ENCODE measurements around the gene CTNND2. TPM values are rescaled to one million over a fixed set of nuclear protein-coding genes. Genes with fewer than 3 reads are reported as not detected.

Gene CTNND2
- total RNA-seq, 1 experiment from 2014 or later = not detected

DNA sequence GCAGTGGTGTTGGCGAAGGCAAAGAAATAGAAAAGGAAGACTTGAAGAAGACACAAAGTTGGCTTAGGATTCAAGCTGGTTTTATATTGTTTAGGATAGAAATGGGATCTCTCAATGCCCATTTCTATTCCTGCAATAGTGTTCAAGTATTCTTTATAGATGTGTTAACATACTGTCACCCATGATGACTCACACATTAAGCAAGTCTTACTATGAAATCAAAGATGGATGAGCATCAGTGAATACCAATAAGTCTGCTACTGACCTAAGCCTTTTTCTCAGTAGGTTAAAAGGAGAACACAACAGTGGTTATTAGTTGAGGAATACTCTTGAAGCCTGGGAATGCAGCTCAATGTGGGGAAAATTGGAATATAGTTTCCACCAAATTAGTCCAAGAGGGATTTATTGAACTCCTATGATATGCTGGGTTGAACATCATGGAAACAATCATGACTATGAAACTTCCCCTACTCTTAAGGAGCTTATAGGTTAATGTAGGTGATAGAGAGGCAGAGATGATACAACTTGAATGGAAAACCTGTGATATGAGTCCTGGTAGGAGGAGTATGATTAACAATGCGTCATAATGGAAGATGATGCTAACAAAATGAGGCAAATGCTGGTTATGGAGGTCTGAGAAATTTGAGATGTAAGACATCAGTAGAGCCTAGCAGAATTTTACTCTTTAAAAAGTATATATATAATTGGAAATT lies 726.1 kb downstream of the CTNND2 start:
- no peak for DNase-seq (ENCODE audit: low read depth in 1 of 2, low spot score in 2 of 2)
- H3K27ac ChIP-seq = no peak overlapping the region
- no peaks in the 10 kb centered on the region for H3K9me3 ChIP-seq (replicated peaks)
- H3K36me3 ChIP-seq = no peaks in the 10 kb centered on the region
- H3K4me1 ChIP-seq (replicated peaks) = no peaks in the 10 kb centered on the region
- H3K27me3 ChIP-seq (replicated peaks) = peaks cover 20% of the 10 kb centered on the region
- no peak overlapping the region for H3K4me3 ChIP-seq

DNA sequence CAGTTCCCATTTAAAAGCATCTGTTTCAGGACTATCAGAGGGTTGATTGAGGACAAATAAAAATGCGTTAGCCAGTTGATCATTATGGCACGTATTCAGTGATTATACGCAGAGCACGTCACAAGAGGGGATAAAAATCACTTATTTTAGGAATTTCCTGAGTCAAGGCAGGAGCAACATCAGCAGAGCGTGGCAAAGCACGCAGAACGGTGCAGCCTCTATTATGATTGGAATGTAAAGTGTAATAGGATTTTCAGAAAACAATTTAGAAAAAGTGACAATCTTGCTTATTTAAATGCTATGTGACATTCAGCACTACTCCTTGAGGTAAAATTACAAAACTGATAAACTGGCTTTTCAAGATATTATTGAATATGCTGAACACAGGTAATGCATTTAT lies 729.7 kb downstream of the CTNND2 start:
- Histone ChIP-seq H3K4me3 (no peak overlapping the region), H3K27me3 (replicated peaks) (peaks cover 20% of the 10 kb centered on the region), H3K9me3 (replicated peaks) (no peaks in the 10 kb centered on the region), H3K36me3 (no peaks in the 10 kb centered on the region), H3K4me1 (replicated peaks) (no peaks in the 10 kb centered on the region), H3K27ac (no peak overlapping the region)
- no peak for DNase-seq (ENCODE audit: low read depth in 1 of 2, low spot score in 2 of 2)

DNA sequence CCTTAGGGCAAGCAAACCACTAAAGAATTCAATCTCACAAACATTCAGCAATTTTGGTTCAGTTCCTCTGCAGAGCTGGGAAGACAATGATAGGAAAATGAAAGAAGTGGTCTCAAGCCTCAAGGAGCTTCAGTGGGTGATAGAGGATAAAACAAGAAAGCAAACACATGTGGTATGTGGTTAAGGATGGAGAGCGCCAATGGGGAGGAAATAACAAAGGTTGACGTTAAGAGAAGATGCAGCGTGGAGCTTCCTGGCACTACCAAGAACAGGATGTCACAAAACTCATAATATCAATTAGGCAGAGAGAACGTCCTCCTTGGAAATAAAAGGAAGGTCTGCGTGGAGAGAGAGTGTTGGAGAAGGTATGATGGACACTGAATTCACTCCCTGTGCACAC lies 731.8 kb downstream of the CTNND2 start:
- DNase-seq (ENCODE audit: low read depth in 1 of 2, low spot score in 2 of 2) = no peak
- H3K27ac ChIP-seq = no peak overlapping the region
- H3K4me3 ChIP-seq = no peak overlapping the region
- H3K9me3 ChIP-seq (replicated peaks) = no peaks in the 10 kb centered on the region
- peaks cover 24% of the 10 kb centered on the region for H3K27me3 ChIP-seq (replicated peaks)
- H3K4me1 ChIP-seq (replicated peaks) = no peaks in the 10 kb centered on the region
- H3K36me3 ChIP-seq = no peaks in the 10 kb centered on the region

DNA sequence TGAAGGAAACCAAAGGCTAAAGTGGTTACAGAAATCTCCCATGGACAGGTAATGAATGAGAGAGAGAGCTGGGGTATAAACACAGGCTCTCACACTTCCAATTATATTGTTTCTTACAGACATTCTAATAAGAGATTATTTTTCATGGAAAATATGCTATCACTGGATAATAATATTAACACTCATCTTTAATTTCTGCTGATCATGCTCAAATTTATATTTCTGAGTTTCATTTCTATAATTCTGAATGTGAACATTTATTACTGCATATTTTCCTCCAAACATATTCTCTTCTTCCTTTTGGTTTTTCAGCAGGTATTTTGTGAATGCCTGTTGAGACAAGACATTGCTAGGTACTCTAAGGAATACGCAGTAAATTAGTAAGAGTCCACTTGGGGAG lies 733.0 kb downstream of the CTNND2 start:
- Histone ChIP-seq H3K9me3 (replicated peaks) (no peaks in the 10 kb centered on the region), H3K36me3 (no peaks in the 10 kb centered on the region), H3K27me3 (replicated peaks) (peaks cover 16% of the 10 kb centered on the region), H3K27ac (no peak overlapping the region), H3K4me1 (replicated peaks) (no peaks in the 10 kb centered on the region), H3K4me3 (no peak overlapping the region)
- DNase-seq (ENCODE audit: low read depth in 1 of 2, low spot score in 2 of 2) = no peak

DNA sequence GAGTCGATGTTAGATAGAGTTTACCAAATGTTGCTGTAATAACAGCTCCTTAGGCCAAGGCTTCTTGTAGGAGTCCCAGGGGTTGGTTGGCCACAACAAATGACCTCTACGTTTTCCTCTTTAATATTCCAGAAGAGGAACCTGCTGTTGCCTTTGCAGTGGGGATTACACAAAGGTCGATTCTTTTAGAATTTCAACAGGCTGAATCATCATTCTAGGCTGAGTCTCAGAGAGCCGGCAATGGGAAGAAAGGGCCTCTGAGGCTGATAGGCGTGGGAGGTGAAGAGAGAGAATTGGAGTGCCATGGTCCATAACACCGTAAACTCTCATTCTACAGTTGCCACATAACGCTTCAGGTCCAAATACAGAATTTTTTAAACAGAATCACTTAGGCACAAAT lies 737.3 kb downstream of the CTNND2 start:
- Histone ChIP-seq H3K4me3 (no peak overlapping the region), H3K9me3 (replicated peaks) (no peaks in the 10 kb centered on the region), H3K27ac (no peak overlapping the region), H3K4me1 (replicated peaks) (no peaks in the 10 kb centered on the region), H3K27me3 (replicated peaks) (peaks cover 10% of the 10 kb centered on the region), H3K36me3 (no peaks in the 10 kb centered on the region)
- no peak for DNase-seq (ENCODE audit: low read depth in 1 of 2, low spot score in 2 of 2)

DNA sequence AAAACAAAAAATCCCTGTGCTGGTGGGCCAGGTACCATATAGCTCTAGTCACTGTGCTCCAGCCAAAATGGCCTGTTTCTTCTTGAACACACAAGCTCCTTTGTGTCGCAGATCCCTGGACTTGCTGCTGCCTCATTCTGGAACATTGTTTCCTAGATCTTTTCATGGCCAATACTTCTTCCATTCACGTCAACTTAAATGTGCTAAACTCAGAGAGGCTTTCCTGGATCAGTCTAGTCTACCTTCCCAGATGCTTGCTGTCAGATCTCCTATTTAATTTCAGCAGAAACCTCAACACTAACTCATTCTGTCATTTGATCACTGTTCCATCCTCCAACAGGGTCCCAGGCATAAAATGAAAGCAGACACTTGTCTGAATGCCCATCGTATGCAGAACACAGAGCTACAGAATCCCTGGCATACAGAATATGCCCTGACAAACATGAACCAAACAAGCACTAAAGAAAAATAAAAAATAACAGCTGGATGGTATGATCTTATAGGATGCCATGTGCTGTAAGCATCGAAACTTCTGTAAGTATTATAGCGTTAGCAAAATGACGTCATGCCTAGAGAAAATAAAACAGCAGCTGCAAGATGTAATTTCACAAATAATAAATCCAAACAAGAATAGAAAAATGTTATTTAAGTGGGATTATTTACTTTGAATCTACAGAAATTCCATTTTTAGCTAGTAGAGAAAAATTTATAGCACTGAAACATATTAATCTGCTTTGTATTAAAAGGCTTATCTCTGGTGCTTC lies 739.5 kb downstream of the CTNND2 start:
- no peaks in the 10 kb centered on the region for H3K36me3 ChIP-seq
- H3K27me3 ChIP-seq (replicated peaks) = peaks cover 10% of the 10 kb centered on the region; the same call in 1 of the 2 replicates
- H3K27ac ChIP-seq = no peak overlapping the region
- no peaks in the 10 kb centered on the region for H3K9me3 ChIP-seq (replicated peaks)
- no peak for DNase-seq (ENCODE audit: low read depth in 1 of 2, low spot score in 2 of 2)
- no peak overlapping the region for H3K4me3 ChIP-seq
- no peaks in the 10 kb centered on the region for H3K4me1 ChIP-seq (replicated peaks)

DNA sequence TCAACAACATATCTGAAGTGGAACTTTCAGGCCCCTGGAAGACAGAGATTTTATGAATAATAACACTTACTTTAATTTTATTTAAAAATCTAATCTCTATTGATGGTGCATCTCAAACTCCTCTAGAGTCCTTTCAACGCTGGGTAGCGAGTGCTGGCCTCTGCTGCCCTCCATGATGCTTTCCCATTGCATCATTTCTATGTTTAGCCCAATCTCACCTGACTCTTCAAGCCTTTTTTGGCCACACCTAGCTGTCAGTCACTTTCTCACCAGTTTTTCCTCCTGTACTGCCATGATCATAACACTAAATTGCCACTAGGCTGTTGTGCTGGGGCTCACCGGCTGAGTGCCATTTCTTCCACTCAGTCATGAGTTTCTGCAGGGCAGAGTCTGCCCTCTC lies 747.1 kb downstream of the CTNND2 start:
- no peak overlapping the region for H3K4me3 ChIP-seq
- no peak overlapping the region for H3K27ac ChIP-seq
- H3K27me3 ChIP-seq (replicated peaks) = peaks cover 31% of the 10 kb centered on the region
- no peaks in the 10 kb centered on the region for H3K36me3 ChIP-seq
- no peaks in the 10 kb centered on the region for H3K4me1 ChIP-seq (replicated peaks)
- no peak for DNase-seq (ENCODE audit: low read depth in 1 of 2, low spot score in 2 of 2)
- no peaks in the 10 kb centered on the region for H3K9me3 ChIP-seq (replicated peaks)

DNA sequence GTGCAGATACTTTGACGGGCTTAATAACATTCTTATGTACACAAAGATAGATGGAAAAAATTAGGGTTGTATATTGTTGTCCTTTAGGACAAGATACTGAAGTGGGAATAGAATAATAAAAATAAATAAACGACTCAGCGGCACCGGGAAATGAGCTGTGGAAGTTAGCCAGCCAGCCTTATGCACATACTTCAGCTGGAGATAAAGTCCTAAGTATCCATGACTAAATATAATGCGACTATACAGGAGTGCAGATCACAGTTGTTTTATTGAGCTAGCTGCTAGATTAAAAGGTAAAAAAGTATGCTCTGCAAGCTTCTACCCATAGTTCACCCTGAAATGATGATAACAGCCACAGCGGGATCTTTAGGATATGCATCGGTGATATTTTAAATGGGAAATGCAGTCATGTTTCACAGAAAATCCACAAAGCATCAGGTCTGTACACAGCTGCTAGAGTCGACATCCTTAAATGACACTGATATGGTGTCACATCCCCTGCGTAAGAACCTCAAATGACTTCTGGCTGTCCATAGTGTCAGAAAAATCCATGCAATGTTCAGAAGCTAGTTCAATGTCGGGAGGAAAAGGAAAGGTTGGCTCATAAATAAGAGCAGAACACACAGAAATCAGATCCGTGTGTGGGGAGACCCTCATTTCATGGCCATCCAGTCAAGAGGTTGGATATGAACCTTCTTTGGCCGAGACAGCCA lies 750.4 kb downstream of the CTNND2 start:
- H3K4me1 ChIP-seq (replicated peaks) = 0 out of 2 replicates have a peak, but pooled peaks cover 7% of the 10 kb centered on the region
- peaks cover 26% of the 10 kb centered on the region for H3K27me3 ChIP-seq (replicated peaks)
- H3K27ac ChIP-seq = no peak overlapping the region
- no peaks in the 10 kb centered on the region for H3K36me3 ChIP-seq
- H3K9me3 ChIP-seq (replicated peaks) = no peaks in the 10 kb centered on the region
- no peak for DNase-seq (ENCODE audit: low read depth in 1 of 2, low spot score in 2 of 2)
- H3K4me3 ChIP-seq = no peak overlapping the region

DNA sequence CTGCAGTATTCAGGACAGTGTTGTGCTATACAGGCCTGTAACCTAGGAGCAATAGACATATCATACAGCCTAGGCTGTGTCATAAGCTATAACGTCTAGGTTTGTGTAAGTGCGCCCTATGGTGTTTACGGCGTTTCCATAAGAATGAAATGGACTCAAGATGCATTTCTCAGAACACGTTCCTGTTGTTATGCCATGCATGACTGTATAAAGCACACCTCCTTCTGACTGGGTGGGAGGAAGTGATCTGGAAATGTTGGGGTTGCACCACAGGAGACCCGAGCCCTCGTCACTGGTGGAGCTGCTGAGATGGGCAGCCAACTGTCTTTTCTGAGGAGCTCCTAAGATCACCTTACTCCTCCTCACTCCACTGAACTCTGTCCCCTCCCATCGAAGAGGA lies 751.9 kb downstream of the CTNND2 start:
- Histone ChIP-seq H3K9me3 (replicated peaks) (no peaks in the 10 kb centered on the region), H3K27ac (no peak overlapping the region), H3K36me3 (no peaks in the 10 kb centered on the region), H3K4me3 (no peak overlapping the region), H3K27me3 (replicated peaks) (peaks cover 20% of the 10 kb centered on the region), H3K4me1 (replicated peaks) (0 out of 2 replicates have a peak, but pooled peaks cover 7% of the 10 kb centered on the region)
- no peak for DNase-seq (ENCODE audit: low read depth in 1 of 2, low spot score in 2 of 2)

DNA sequence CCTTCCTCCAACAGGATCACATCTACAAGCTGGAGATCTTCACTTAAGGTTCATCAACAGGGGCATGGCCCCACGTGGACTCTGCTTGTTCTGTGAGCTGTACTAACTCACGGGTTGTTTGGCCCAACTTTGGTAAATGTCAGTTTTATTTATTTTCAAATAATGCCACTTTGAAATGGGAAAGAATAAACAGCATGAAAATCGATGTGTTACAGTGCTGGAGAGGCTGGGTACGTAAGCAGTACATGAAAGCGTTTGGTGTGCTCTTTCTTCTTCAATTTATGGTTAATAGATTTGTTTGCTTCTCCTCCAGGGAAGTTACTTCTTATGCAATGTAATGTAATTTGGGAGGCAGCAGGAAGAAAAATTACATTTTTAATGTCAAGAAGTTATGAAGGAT lies 753.3 kb downstream of the CTNND2 start:
- Histone ChIP-seq H3K27ac (no peak overlapping the region), H3K9me3 (replicated peaks) (no peaks in the 10 kb centered on the region), H3K4me3 (no peak overlapping the region), H3K27me3 (replicated peaks) (peaks cover 19% of the 10 kb centered on the region), H3K4me1 (replicated peaks) (0 out of 2 replicates have a peak, but pooled peaks cover 7% of the 10 kb centered on the region), H3K36me3 (no peaks in the 10 kb centered on the region)
- no peak for DNase-seq (ENCODE audit: low read depth in 1 of 2, low spot score in 2 of 2)

DNA sequence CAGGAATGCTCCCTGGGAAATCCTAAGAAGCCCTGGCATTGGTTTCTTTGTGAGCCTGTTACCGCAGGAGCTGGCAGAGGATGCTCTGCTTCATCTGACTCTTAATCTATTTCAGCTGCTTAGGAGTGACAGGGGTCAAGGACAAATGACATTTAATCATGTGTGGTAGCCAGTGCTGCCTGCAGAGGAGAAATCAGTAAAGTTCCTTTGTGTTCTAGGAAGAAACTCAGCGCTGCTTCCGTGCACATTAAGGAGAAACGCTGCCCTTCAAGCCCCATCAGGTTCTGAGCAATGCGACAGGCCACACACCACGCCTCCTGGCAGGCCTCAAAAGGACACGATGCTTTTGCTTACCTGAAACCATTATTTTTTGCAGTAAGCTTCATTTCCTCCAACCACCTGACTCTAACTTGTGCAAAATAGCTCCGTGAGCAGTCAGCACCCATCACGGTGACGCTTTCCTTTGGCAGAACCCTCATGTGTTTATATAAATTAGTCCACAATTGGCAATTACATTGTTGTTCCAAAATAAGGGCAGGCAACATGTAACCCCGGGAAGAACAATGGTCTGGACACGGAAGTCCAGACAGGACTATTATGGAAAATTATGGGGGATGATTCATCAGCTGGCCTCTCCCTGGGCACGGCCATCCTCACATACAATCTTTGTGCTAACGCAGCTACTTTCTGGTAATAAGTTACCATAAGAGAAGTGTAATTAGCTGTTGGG lies 755.3 kb downstream of the CTNND2 start:
- Histone ChIP-seq H3K9me3 (replicated peaks) (no peaks in the 10 kb centered on the region), H3K4me1 (replicated peaks) (0 out of 2 replicates have a peak, but pooled peaks cover 7% of the 10 kb centered on the region), H3K27ac (no peak overlapping the region), H3K4me3 (no peak overlapping the region), H3K27me3 (replicated peaks) (peaks cover 6% of the 10 kb centered on the region), H3K36me3 (no peaks in the 10 kb centered on the region)
- DNase-seq (ENCODE audit: low read depth in 1 of 2, low spot score in 2 of 2) = peak in 1 of 2 experiments; percentile 12

DNA sequence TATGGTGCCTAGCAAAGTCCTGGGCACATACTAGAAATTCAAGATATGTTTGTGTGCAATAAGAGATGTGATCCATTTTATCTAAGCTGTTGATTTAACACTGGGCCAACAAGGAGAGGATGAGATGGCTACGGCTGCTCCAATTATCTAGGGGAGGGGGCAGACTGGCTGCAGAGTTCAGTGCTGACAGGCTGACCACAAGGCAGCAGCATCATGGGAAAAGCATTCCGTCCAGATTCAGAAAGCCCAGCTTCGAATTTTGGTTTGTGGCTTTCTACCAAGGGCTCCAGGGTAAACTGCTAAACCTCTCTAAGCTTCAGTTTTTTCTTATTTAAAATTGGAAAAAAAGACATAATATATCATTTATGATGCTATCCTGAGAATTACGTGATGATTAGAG lies 758.1 kb downstream of the CTNND2 start:
- Histone ChIP-seq H3K4me1 (replicated peaks) (0 out of 2 replicates have a peak, but pooled peaks cover 7% of the 10 kb centered on the region), H3K36me3 (no peaks in the 10 kb centered on the region), H3K27me3 (replicated peaks) (no peaks in the 10 kb centered on the region; the same call in none of the 2 replicates), H3K4me3 (no peak overlapping the region), H3K9me3 (replicated peaks) (no peaks in the 10 kb centered on the region), H3K27ac (no peak overlapping the region)
- no peak for DNase-seq (ENCODE audit: low read depth in 1 of 2, low spot score in 2 of 2)

DNA sequence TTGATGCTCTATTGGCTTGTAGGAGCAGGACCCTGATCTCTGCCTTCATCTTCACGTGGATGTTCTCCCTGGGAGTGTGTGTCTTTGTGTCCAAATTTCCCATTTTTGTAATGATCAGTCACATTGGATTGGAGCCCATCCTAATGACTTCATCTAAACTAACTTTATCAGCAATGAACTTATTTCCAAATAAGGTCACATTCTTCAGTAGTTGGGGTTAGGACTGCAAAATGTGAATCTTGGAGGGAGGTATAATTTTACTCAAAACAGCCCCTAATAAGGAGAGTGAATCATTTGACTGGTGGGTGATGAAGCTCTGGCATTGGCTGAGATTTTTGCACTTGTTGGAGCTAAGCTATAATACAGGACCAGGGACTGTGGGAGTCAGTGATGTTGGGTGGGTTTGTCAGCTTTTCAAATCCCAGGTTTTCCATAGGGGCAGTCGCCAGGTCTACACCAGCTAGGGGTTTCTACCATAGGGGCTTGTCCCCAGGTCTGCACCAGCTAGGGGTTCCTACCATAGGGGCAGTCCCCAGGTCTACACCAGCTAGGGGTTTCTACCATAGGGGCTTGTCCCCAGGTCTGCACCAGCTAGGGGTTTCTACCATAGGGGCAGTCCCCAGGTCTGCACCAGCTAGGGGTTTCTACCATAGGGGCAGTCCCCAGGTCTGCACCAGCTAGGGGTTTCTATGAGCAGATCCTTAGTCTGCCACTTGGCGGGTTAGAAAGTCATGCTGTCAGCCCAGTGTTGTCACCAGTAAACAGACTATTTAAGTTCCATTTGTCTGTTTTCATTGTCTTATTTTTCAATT lies 760.6 kb downstream of the CTNND2 start:
- Histone ChIP-seq H3K36me3 (no peaks in the 10 kb centered on the region), H3K27me3 (replicated peaks) (peaks cover 5% of the 10 kb centered on the region), H3K27ac (no peak overlapping the region), H3K9me3 (replicated peaks) (no peaks in the 10 kb centered on the region), H3K4me3 (no peak overlapping the region), H3K4me1 (replicated peaks) (no peaks in the 10 kb centered on the region)
- DNase-seq (ENCODE audit: low read depth in 1 of 2, low spot score in 2 of 2) = peak in 1 of 2 experiments; percentile 41

Data from SJSA1 (cell line).